GM23338 (cell line): ENCODE results near the gene AVPR1A.

Experiments used
- CREB1 ChIP-seq: fragments of 250-450 bp; sonication (Bioruptor Pico); IDR thresholded peaks from 2 replicates; pipeline ENCODE4 v1.5.0; 2020; ENCODE audit warnings: low read depth, mild to moderate bottlenecking, moderate library complexity
- CTCF ChIP-seq, 2 experiments: fragments of 200-600 bp in 1 of 2; sonication (generic) in 1 of 2; conservative IDR thresholded peaks; 2 replicates each; pipeline versions ENCODE4 v1.5.1 to v1.6.1; 2016 to 2017; ENCODE audit warnings: antibody characterized with exemption in 2 of 2, low read depth in 2 of 2, mild to moderate bottlenecking in 2 of 2, moderate library complexity in 1 of 2
- ETS1 ChIP-seq: IDR thresholded peaks from 2 replicates; pipeline ENCODE4 v1.6.1; 2016; ENCODE audit warnings: antibody characterized with exemption
- EZH2 ChIP-seq: fragments of 200-600 bp; sonication (generic); IDR thresholded peaks from one replicate; pipeline ENCODE4 v1.8.0; 2017; ENCODE audit warnings: antibody characterized with exemption, mild to moderate bottlenecking, low read depth; ENCODE audit not compliant: unreplicated experiment
- EZH2phosphoT487 ChIP-seq: fragments of 200-600 bp; sonication (generic); IDR thresholded peaks from one replicate; pipeline ENCODE4 v1.8.1; 2018; ENCODE audit warnings: antibody characterized with exemption; ENCODE audit not compliant: unreplicated experiment
- JUNB ChIP-seq: IDR thresholded peaks from one replicate; pipeline ENCODE4 v1.6.1; 2016; ENCODE audit warnings: antibody characterized with exemption; ENCODE audit not compliant: unreplicated experiment
- NANOG ChIP-seq: IDR thresholded peaks from 2 replicates; pipeline ENCODE4 v1.6.1; 2016; ENCODE audit warnings: antibody characterized with exemption, borderline replicate concordance
- POLR2AphosphoS5 ChIP-seq: IDR thresholded peaks from 2 replicates; pipeline ENCODE4 v1.6.1; 2016; ENCODE audit warnings: antibody characterized with exemption, low read depth
- REST ChIP-seq: IDR thresholded peaks from one replicate; pipeline ENCODE4 v1.6.1; 2018; ENCODE audit warnings: antibody characterized with exemption; ENCODE audit not compliant: unreplicated experiment
- ZNF114 ChIP-seq: fragments of 250-450 bp; sonication (Bioruptor Pico); IDR thresholded peaks from 2 replicates; pipeline ENCODE4 v1.5.0; 2020; ENCODE audit warnings: mild to moderate bottlenecking, moderate library complexity

- TF ChIP-seq CTCF (conservative IDR thresholded peaks at IDR 0.05; ENCODE audit: low read depth in 2 of 2) (no peak), REST (no peak), POLR2AphosphoS5 (no peak), EZH2 (no peak), CREB1 (CRISPR knock-in tag) (no peak), NANOG (no peak), JUNB (no peak), ETS1 (no peak), EZH2phosphoT487 (no peak), ZNF114 (CRISPR knock-in tag) (no peak)
Measured at GRCh38 chr12:63154560-63154959, 3.6 kb upstream of the AVPR1A start.
